Esophagus muscularis mucosa (tissue), 4 donors: ENCODE measurements around the gene ADAMTS14. TPM values are rescaled to one million over a fixed set of nuclear protein-coding genes. Genes with fewer than 3 reads are reported as not detected.

ENCODE experiments used
- DNase-seq: peaks from one replicate; pipeline ENCODE4 v3.0.0-alpha.2; 2017; ENCODE audit errors: extremely low spot score
- H3K27ac ChIP-seq, 4 donors: fragments of 200-600 bp; sonication (generic); replicated peaks in 1 of 4; 1 replicate in 3 of 4; 2 replicates in 1 of 4; pipeline ENCODE4 v1.5.1; 2016 to 2019; ENCODE audit warnings: mild to moderate bottlenecking in 1 of 4
- H3K27me3 ChIP-seq, 4 donors: fragments of 200-600 bp; sonication (generic); one replicate each; pipeline versions ENCODE4 v1.5.1 to v1.6.0; 2016 to 2019
- H3K36me3 ChIP-seq, 4 donors: fragments of 200-600 bp; sonication (generic); one replicate each; pipeline ENCODE4 v1.5.1; 2016 to 2019
- H3K4me1 ChIP-seq, 4 donors: fragments of 200-600 bp; sonication (generic); one replicate each; pipeline ENCODE4 v1.5.1; 2016 to 2019
- H3K4me3 ChIP-seq, 4 donors: fragments of 200-600 bp; sonication (generic); 1 replicate in 2 of 4; 2 replicates in 2 of 4; pipeline ENCODE4 v1.5.1; 2016 to 2019; ENCODE audit warnings: mild to moderate bottlenecking in 4 of 4, moderate library complexity in 1 of 4
- H3K9me3 ChIP-seq, 4 donors: fragments of 200-600 bp; sonication (generic); 1 replicate in 3 of 4; 2 replicates in 1 of 4; pipeline ENCODE4 v1.5.1; 2016 to 2019
- CTCF ChIP-seq, 3 experiments: fragments of 200-600 bp in 2 of 3; fragments of 450-650 bp in 1 of 3; sonication (generic) in 2 of 3; IDR thresholded peaks; one replicate each; pipeline ENCODE4 v1.5.1; 2017 to 2019; ENCODE audit warnings: antibody characterized with exemption in 3 of 3, mild to moderate bottlenecking in 2 of 3, moderate library complexity in 1 of 3
- EP300 ChIP-seq: sonication (generic); formaldehyde crosslinking; IDR thresholded peaks from one replicate; pipeline ENCODE4 v1.6.1; 2017; ENCODE audit warnings: antibody characterized with exemption
- POLR2A ChIP-seq: fragments of 450-650 bp; IDR thresholded peaks from one replicate; pipeline ENCODE4 v1.6.1; 2017; ENCODE audit warnings: antibody characterized with exemption, moderate library complexity, mild to moderate bottlenecking, low read depth
- POLR2AphosphoS5 ChIP-seq, 2 donors: sonication (generic); formaldehyde crosslinking; IDR thresholded peaks; one replicate each; pipeline ENCODE4 v1.6.1; 2017; ENCODE audit warnings: antibody characterized with exemption in 2 of 2
- WGBS: methylation state at CpG from one replicate; pipeline ENCODE4 v1.1.5; 2018; 5-methylcytosine and 5-hydroxymethylcytosine counted together
- intact Hi-C: fragments of 100-400 bp; cut with DNase I; formaldehyde crosslinking; loops from one replicate; pipeline ENCODE4 v1.15.1; 2023
- total RNA-seq, 4 donors: library from RNA; depleted of rRNA; stranded (reverse); fragments of >200 nt; gene quantifications; one replicate each; pipeline versions ENCODE4 v1.1.0 to v1.2.1, GENCODE V29; 2016

Gene ADAMTS14
- total RNA-seq, 4 donors from 2014 or later = 0.13 to 0.50 TPM; not detected in 2

DNA sequence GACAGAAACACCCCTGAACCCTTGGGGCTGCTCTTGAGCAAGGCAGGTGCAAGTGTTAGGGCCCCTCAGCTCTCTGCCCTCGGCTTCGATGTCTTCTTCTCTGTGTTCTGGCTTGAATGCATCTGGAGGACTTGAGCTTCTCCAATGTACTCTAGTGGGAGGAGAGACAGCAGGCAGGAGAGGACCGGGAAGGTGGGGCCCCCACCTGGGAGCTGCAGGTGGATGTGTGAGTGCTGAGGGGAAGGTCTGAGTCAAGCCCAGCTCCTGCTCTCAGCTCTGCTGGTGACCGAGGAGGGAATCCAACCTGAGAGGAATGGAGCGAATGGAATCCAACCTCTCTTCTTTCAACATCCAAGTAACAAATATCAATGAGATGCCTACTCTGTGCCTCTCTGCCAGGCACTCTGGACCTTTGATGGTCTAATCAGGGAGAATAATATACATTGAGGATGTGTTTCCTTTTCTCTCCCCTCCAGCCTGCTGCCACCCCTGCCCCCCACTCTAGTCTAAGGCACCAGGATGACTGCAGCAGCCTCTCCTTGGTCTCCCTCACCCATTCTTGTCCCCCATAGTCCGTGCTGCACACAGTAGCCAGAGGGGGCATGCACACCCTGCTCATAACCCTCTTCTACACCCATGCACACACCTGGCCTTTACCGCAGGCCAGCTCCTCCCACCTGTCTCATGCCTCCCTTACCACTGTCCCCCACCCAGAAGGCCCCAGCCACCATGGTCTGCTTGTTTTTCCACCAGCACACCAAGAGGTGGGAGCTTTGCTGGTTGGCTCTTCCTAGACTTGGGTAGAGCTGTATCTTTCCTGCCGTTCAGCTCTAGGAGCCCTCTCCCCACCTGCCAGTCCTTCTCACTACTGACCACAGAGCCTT lies 99.2 kb downstream of the ADAMTS14 start:
- WGBS = 94% methylated on average over 8 of the region's 8 CpGs
- intact Hi-C loops = no loop called here
- H3K36me3 ChIP-seq = no peaks in the 10 kb centered on the region
- no peak overlapping the region for H3K4me3 ChIP-seq
- no peaks in the 10 kb centered on the region for H3K27me3 ChIP-seq
- no peaks in the 10 kb centered on the region for H3K4me1 ChIP-seq
- H3K27ac ChIP-seq = no peak overlapping the region
- no peaks in the 10 kb centered on the region for H3K9me3 ChIP-seq
- TF ChIP-seq POLR2AphosphoS5 (IDR thresholded peaks at IDR 0.05) (no peak), CTCF (IDR thresholded peaks at IDR 0.05) (no peak), POLR2A (no peak), EP300 (no peak)
- DNase-seq = no peak

DNA sequence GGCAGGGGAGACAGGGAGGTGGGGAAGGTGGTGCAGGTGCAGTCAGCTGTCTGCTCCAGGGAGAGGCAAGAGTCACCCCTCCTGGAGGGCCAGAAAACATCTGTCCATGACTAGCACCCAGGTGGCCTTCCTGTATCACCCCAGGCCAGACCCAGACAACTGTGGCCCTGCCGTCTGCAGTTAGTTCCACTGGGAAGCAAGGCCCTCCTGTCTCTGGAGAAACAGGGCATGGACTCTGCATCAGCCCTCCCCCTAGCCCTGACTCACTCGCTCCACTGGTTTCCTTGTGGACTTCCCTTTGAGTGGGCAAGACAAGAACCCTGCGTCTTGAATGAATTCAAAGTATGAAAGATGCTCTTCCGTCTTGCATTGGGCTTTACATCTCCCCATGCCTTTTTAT lies 100.3 kb downstream of the ADAMTS14 start:
- 85% methylated on average over 3 of the region's 4 CpGs for WGBS
- Histone ChIP-seq H3K9me3 (no peaks in the 10 kb centered on the region), H3K4me3 (no peak overlapping the region), H3K27ac (no peak overlapping the region), H3K4me1 (no peaks in the 10 kb centered on the region), H3K27me3 (no peaks in the 10 kb centered on the region), H3K36me3 (no peaks in the 10 kb centered on the region)
- no peak for DNase-seq
- intact Hi-C loops = no loop called here
- no peak for TF ChIP-seq EP300
- TF ChIP-seq POLR2A = no peak
- TF ChIP-seq POLR2AphosphoS5 (IDR thresholded peaks at IDR 0.05) = no peak
- no peak for TF ChIP-seq CTCF (IDR thresholded peaks at IDR 0.05)

DNA sequence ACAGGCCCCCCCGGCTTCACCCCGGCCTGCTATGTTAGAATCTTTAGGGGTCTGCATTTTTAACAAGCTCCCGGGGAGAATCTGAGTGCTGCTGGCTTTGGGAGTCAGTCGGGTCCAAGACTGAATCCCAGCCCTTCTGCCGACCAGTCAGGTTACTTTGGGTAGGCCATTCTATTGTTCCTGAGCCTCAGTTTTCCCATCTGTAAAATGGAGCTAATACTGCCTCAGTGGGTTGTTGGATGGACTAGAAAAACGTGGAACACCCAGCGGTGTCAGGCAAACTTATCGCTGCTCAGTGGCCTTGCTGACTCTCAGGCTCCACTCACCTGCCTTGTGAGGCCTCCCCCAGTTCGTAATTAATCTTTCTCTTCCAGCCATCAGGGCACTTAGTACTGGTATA lies 101.2 kb downstream of the ADAMTS14 start:
- no peaks in the 10 kb centered on the region for H3K36me3 ChIP-seq
- intact Hi-C loops = no loop called here
- H3K4me3 ChIP-seq = no peak overlapping the region
- TF ChIP-seq CTCF (IDR thresholded peaks at IDR 0.05) (no peak), POLR2AphosphoS5 (IDR thresholded peaks at IDR 0.05) (no peak), EP300 (no peak), POLR2A (no peak)
- WGBS = 87% methylated on average over 8 of the region's 9 CpGs
- no peak overlapping the region for H3K27ac ChIP-seq
- no peak for DNase-seq
- H3K9me3 ChIP-seq = no peaks in the 10 kb centered on the region
- no peaks in the 10 kb centered on the region for H3K4me1 ChIP-seq
- H3K27me3 ChIP-seq = no peaks in the 10 kb centered on the region

DNA sequence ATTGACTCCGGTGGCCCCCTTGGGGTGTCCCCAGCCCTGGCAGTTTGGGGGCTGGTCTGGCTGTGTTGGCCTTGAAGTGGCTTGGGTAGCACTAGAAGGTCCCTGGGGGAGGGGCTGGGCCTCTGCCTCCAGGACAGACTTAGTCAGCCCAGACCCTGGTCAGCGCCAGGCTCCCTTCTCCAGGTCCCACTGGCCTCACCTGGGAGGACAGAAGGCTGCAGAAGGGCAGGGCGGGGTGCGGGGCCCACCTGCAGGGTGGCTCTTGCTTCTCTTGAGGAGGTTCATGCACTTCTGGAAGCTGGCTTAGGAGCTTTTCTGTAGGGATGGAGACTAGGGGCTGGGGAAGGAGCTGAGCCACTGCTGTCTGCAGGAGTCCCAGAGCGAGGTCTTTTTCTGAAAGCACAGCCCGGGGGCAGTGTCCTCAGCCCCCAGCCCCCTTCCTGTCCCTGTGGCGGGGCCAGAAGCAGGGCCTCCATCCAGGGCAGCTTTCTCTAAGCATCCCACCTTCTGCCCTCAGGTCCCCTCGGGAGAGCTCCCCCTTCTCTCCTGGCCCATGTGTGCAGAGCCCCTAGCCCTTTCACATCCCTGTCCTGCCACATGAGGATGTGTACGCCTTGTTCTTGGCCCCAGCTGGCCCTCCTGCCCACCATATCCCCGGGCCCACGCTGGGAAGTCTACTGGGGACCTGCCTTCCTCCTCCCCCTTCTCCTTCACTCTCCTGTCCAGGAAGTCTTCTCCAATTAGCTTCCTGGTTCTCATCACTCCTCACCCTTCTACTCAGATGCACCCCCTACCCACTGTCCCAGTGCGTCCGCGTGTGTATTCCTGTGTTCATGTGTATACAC lies 101.9 kb downstream of the ADAMTS14 start:
- intact Hi-C loops = no loop called here

More for the DNA sequence above, 101.9 kb downstream of the ADAMTS14 start:
- Histone ChIP-seq H3K4me3 (no peak overlapping the region), H3K36me3 (no peaks in the 10 kb centered on the region), H3K27ac (no peak overlapping the region), H3K4me1 (no peaks in the 10 kb centered on the region), H3K9me3 (no peaks in the 10 kb centered on the region), H3K27me3 (no peaks in the 10 kb centered on the region)
- TF ChIP-seq EP300 = no peak
- TF ChIP-seq POLR2AphosphoS5 (IDR thresholded peaks at IDR 0.05) = no peak
- TF ChIP-seq POLR2A = no peak
- TF ChIP-seq CTCF (IDR thresholded peaks at IDR 0.05) = no peak
- DNase-seq = no peak
- 93% methylated on average over 12 of the region's 14 CpGs for WGBS
